ENCODE results near the gene KLHL22.
A peak's percentile ranks its signal among the peaks of the same experiment; 100 is the strongest.
"Not testable (repeated sequence)": the region's sequence is repeated elsewhere in the genome, so short reads cannot be mapped to it uniquely, and the experiment has no call there.

The KLHL22 gene

GRCh38 chr22:20423906-20424551 lies 71.6 kb downstream of the KLHL22 start:
- peak in 28 of 56 donors; percentile 10 to 63 (median 40) for DNase-seq

- peak in 53 of 56 donors; percentile 32 to 95 (median 81) for DNase-seq
Observed at GRCh38 chr22:20423008-20423905, 72.3 kb downstream of the KLHL22 start.

GRCh38 chr22:20422271-20423007 lies 73.2 kb downstream of the KLHL22 start:
- peak in 3 of 56 donors; percentile 8 to 32 (median 12) for DNase-seq

- no peak for DNase-seq
Observed at GRCh38 chr22:20421507-20421874, 74.1 kb downstream of the KLHL22 start.

- no peak for DNase-seq
Observed at GRCh38 chr22:20420157-20420842, 75.3 kb downstream of the KLHL22 start.

GRCh38 chr22:20419664-20419951 lies 76.0 kb downstream of the KLHL22 start:
- no peak for DNase-seq

GRCh38 chr22:20418211-20418788 lies 77.3 kb downstream of the KLHL22 start:
- DNase-seq: peak in 52 of 56 donors; percentile 27 to 82 (median 66)

- not testable (repeated sequence) for DNase-seq
Observed at GRCh38 chr22:20415699-20416098, 79.9 kb downstream of the KLHL22 start.

- not testable (repeated sequence) for DNase-seq
Observed at GRCh38 chr22:20415241-20415640, 80.4 kb downstream of the KLHL22 start.

- no peak for DNase-seq
Observed at GRCh38 chr22:20414450-20414849, 81.1 kb downstream of the KLHL22 start.

GRCh38 chr22:20414059-20414440 lies 81.5 kb downstream of the KLHL22 start:
- DNase-seq: no peak

- no peak for DNase-seq
Observed at GRCh38 chr22:20413217-20414058, 82.2 kb downstream of the KLHL22 start.

GRCh38 chr22:20412474-20413216 lies 83.0 kb downstream of the KLHL22 start:
- DNase-seq: no peak

- not testable (repeated sequence) for DNase-seq
Observed at GRCh38 chr22:20409385-20409784, 86.2 kb downstream of the KLHL22 start.

GRCh38 chr22:20408891-20409290 lies 86.7 kb downstream of the KLHL22 start:
- no peak for DNase-seq

GRCh38 chr22:20407829-20408228 lies 87.8 kb downstream of the KLHL22 start:
- no peak for DNase-seq

- DNase-seq: no peak
Observed at GRCh38 chr22:20406686-20407408, 88.7 kb downstream of the KLHL22 start.

GRCh38 chr22:20405931-20406685 lies 89.5 kb downstream of the KLHL22 start:
- DNase-seq: no peak

Measured in nucleus accumbens (tissue), 56 donors.